GM12878 (cell line): ENCODE measurements around the gene CFL2. TPM values are rescaled to one million over a fixed set of nuclear protein-coding genes. Genes with fewer than 3 reads are reported as not detected.
A peak's percentile ranks its signal among the peaks of the same experiment; 100 is the strongest.

ENCODE experiments used
- ATAC-seq: fragments of 200-7000 bp; cut with Tn5 transposase; 3 replicates; pipeline ENCODE4 v1.9.1; 2020; ENCODE audit warnings: mild to moderate bottlenecking, moderate library complexity
- BruUV-seq: library from RNA; stranded (reverse); fragments of 400-500 nt; replicated peaks from 2 replicates; lab custom pipeline; 2021; lab: Mats Ljungman, UMichigan
- CTCF ChIA-PET: fragments of 300-600 bp; sonication (Branson Sonifier 250); formaldehyde crosslinking; extraction: SDS; loops from one replicate; lab custom pipeline; 2021; ENCODE audit warnings: inconsistent platforms; lab: Yijun Ruan, JAX
- POLR2A ChIA-PET: fragments of 350-600 bp; formaldehyde crosslinking; extraction: SDS; loops from one replicate; lab custom pipeline; 2021; ENCODE audit warnings: inconsistent platforms; lab: Charles Lee
- RAD21 ChIA-PET: fragments of 300-600 bp; sonication (Branson Sonifier 250); formaldehyde crosslinking; loops from one replicate; lab custom pipeline; 2023; ENCODE audit warnings: antibody characterized with exemption; ENCODE audit not compliant: unreplicated experiment; lab: Charles Lee
- SMC1A ChIA-PET: fragments of 300-600 bp; sonication (Branson Sonifier 250); formaldehyde crosslinking; loops from one replicate; lab custom pipeline; 2023; ENCODE audit not compliant: unreplicated experiment, uncharacterized antibody; lab: Charles Lee
- DNase-seq: peaks from one replicate; pipeline ENCODE4 v3.0.0-alpha.2; 2011; ENCODE audit warnings: low read depth, low spot score
- FAIRE-seq: peaks from 3 replicates; lab custom pipeline; 2011; peaks lifted over from hg19 to GRCh38; lab: Jason Lieb, UNC
- H2AFZ ChIP-seq: 2 replicates; pipeline ENCODE4 v1.6.0; 2011; ENCODE audit warnings: low read depth, low read length, control low read depth; ENCODE audit not compliant: control insufficient read depth
- H3K27ac ChIP-seq: 2 replicates; pipeline ENCODE4 v1.5.1; 2011; ENCODE audit warnings: control low read depth; ENCODE audit not compliant: control insufficient read depth, insufficient read depth
- H3K27me3 ChIP-seq, 2 experiments: replicated peaks in 1 of 2; 2 replicates each; pipeline versions ENCODE4 v1.6.0 to v1.6.1; 2011; ENCODE audit warnings: low read length in 1 of 2; ENCODE audit not compliant: control insufficient read depth in 2 of 2, insufficient read depth in 2 of 2
- H3K36me3 ChIP-seq, 2 experiments: 2 replicates each; pipeline ENCODE4 v1.5.1; 2011; ENCODE audit warnings: low read length in 1 of 2; ENCODE audit not compliant: control insufficient read depth in 2 of 2, insufficient read depth in 2 of 2
- H3K4me1 ChIP-seq: 2 replicates; pipeline ENCODE4 v1.6.1; 2011; ENCODE audit warnings: mild to moderate bottlenecking, low read length, moderate library complexity, mixed read lengths; ENCODE audit not compliant: control insufficient read depth, insufficient read depth
- H3K4me2 ChIP-seq: 2 replicates; pipeline ENCODE4 v1.6.0; 2011; ENCODE audit warnings: control low read depth; ENCODE audit not compliant: control insufficient read depth, insufficient read depth
- H3K4me3 ChIP-seq: fragments of 200-600 bp; sonication (generic); 2 replicates; pipeline ENCODE4 v1.5.1; 2016
- H3K79me2 ChIP-seq: 2 replicates; pipeline ENCODE4 v1.6.0; 2011; ENCODE audit warnings: low read length; ENCODE audit not compliant: control insufficient read depth, insufficient read depth
- H3K9ac ChIP-seq: 2 replicates; pipeline ENCODE4 v1.8.0; 2011; ENCODE audit warnings: low read length, control low read depth, mixed read lengths; ENCODE audit not compliant: control insufficient read depth, insufficient read depth
- H3K9me3 ChIP-seq: replicated peaks from 3 replicates; pipeline ENCODE4 v1.5.1; 2011; ENCODE audit warnings: mild to moderate bottlenecking, low read length; ENCODE audit not compliant: control insufficient read depth, insufficient read depth
- H4K20me1 ChIP-seq: 2 replicates; pipeline ENCODE4 v1.6.0; 2011; ENCODE audit not compliant: control insufficient read depth, insufficient read depth
- SP1 ChIP-seq: IDR thresholded peaks from one replicate; pipeline ENCODE4 v1.6.1; 2011; ENCODE audit warnings: low read depth, low read length
- SPI1 ChIP-seq: IDR thresholded peaks from 2 replicates; pipeline ENCODE4 v1.6.1; 2011; ENCODE audit warnings: low read depth, mild to moderate bottlenecking, low read length, moderate library complexity, borderline replicate concordance; ENCODE audit not compliant: insufficient read depth
- USF2 ChIP-seq: IDR thresholded peaks from 2 replicates; pipeline ENCODE4 v1.6.1; 2011; ENCODE audit warnings: low read depth, low read length, improper control_type of control experiment, borderline replicate concordance
- ZNF384 ChIP-seq: IDR thresholded peaks from 2 replicates; pipeline ENCODE4 v1.6.1; 2012; ENCODE audit warnings: low read depth, mild to moderate bottlenecking, low read length, improper control_type of control experiment, borderline replicate concordance
- ZSCAN29 ChIP-seq: fragments of 450-650 bp; IDR thresholded peaks from 2 replicates; pipeline ENCODE4 v1.6.1; 2017; ENCODE audit warnings: mild to moderate bottlenecking, moderate library complexity
- WGBS: methylation state at CpG from one replicate; pipeline ENCODE4 v1.1.6; 2016; ENCODE audit warnings: low lambda C conversion rate; ENCODE audit not compliant: insufficient replicate concordance, insufficient coverage; ENCODE audit errors: missing lambda C conversion rate; 5-methylcytosine and 5-hydroxymethylcytosine counted together
- in situ Hi-C: fragments of 300-500 bp; cut with MboI; formaldehyde crosslinking; loops from 9 replicates; pipeline ENCODE4 v1.14.3; 2018; ENCODE audit warnings: mixed read lengths
- intact Hi-C: fragments of 100-400 bp; cut with micrococcal nuclease; formaldehyde crosslinking; loops from one replicate; pipeline ENCODE4 v1.14.2; 2022; ENCODE audit not compliant: unreplicated experiment
- polyA plus RNA-seq, 11 experiments: library from polyadenylated mRNA; depleted of rRNA in 4 of 11; unstranded in 6 of 11; stranded (reverse) in 5 of 11; fragments of >200 nt; fragmentation: Nextera tagmentation in 4 of 11; fragmentation: Illumina TruSeq in 1 of 11; extraction: Ambion mirVana in 4 of 11; extraction: Trizol in 1 of 11; gene quantifications; 1 replicate in 1 of 11; 2 replicates in 10 of 11; pipeline versions ENCODE4 v1.2.1 to v1.2.3, GENCODE V29; 2011 to 2016; ENCODE audit warnings: inconsistent platforms in 2 of 11, missing spikeins in 2 of 11, low read depth in 1 of 11
- total RNA-seq, 4 experiments: library from RNA; depleted of rRNA in 3 of 4; stranded (reverse); fragments of >200 nt in 3 of 4; fragmentation: Illumina TruSeq in 1 of 4; extraction: Trizol in 1 of 4; gene quantifications; 2 replicates each; pipeline versions ENCODE4 v1.2.1 to v1.2.3, GENCODE V29; 2013 to 2021
- TF ChIP-seq, protein P1 (sequence below): fragments of 450-650 bp; IDR thresholded peaks from 2 replicates; pipeline ENCODE4 v1.6.1; 2016; ENCODE audit warnings: mild to moderate bottlenecking

The CFL2 gene
- total and polyA plus RNA-seq, 10 of the 15 experiments (the other 5 are each of a cell fraction or from before 2014, with no cell fraction given) = 4.7 to 13.4 (median 8.4) TPM

GRCh38 chr14:34733245-34733644, 18.9 kb upstream of the CFL2 start:
- DNase-seq (no peak), FAIRE-seq (no peak), ATAC-seq (no peak)
- H3K27ac ChIP-seq = no peak overlapping the region
- no peak overlapping the region for H3K4me3 ChIP-seq
- no peaks in the 10 kb centered on the region for H4K20me1 ChIP-seq
- H3K36me3 ChIP-seq = no peaks in the 10 kb centered on the region
- WGBS = 51% methylated on average over 3 of the region's 3 CpGs
- ChIA-PET SMC1A (interaction anchor here (1.6 kb wide), 1 partner anchor 10 kb away, joined by 6 read pairs; no protein-coding TSS in a partner anchor), RAD21 (interaction anchor here (1.8 kb wide), 1 partner anchor 11 kb away, joined by 7 read pairs; no protein-coding TSS in a partner anchor), POLR2A (interaction anchor here (0.6 kb wide), 2 partner anchors 157 to 377 kb away, joined by 3 read pairs; no protein-coding TSS in a partner anchor), CTCF (interaction anchor here (0.7 to 2.6 kb wide), 9 partner anchors 8 to 266 kb away, joined by 3 to 23 read pairs (median 3); no protein-coding TSS in a partner anchor)
- H3K9me3 ChIP-seq = no peaks in the 10 kb centered on the region
- H3K79me2 ChIP-seq = no peaks in the 10 kb centered on the region
- H3K4me1 ChIP-seq = no peaks in the 10 kb centered on the region
- intact Hi-C loops = no loop called here
- H3K27me3 ChIP-seq = no peaks in the 10 kb centered on the region
- H2AFZ ChIP-seq = no peak overlapping the region
- in situ Hi-C loops = no loop called here
- BruUV-seq = no TSS peak
- TF ChIP-seq ZSCAN29 (no peak), ZNF384 (no peak), USF2 (no peak)
- H3K9ac ChIP-seq = no peak overlapping the region
- H3K4me2 ChIP-seq = no peak overlapping the region

DNA sequence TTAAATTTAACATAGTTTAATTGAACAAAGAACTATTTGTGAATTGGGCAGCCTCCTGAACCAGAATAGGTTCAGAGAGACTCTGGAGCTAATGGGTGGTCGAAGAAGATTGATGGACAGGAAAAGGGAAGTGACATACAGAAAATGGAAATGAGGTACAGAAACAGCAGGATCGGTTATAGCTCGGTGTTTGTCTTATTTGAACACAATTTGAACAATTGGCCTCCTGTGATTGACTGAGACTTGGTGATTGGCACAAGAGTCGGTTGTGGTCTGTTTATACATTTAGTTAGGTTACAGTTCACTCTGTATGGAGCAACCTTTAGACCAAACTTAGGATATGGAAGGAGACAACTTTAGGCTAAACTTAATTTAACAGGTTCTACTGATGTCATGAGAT, 18.4 kb upstream of the CFL2 start:
- Histone ChIP-seq H4K20me1 (no peaks in the 10 kb centered on the region), H3K27me3 (no peaks in the 10 kb centered on the region), H3K36me3 (no peaks in the 10 kb centered on the region), H3K27ac (no peak overlapping the region), H2AFZ (no peak overlapping the region), H3K4me1 (no peaks in the 10 kb centered on the region), H3K9ac (no peak overlapping the region), H3K9me3 (no peaks in the 10 kb centered on the region), H3K4me2 (no peak overlapping the region), H3K79me2 (no peaks in the 10 kb centered on the region), H3K4me3 (no peak overlapping the region)
- WGBS = 0% methylated on average over 4 of the region's 4 CpGs
- in situ Hi-C loops (no loop called here), intact Hi-C loops (no loop called here)
- RAD21 ChIA-PET = interaction anchor here (1.8 kb wide), 1 partner anchor 10 kb away, joined by 7 read pairs; no protein-coding TSS in a partner anchor
- POLR2A ChIA-PET = interaction anchor here (0.6 to 1.4 kb wide), 3 partner anchors 16 to 377 kb away, joined by 3 read pairs; no protein-coding TSS in a partner anchor
- peak; percentile 28; the same call in 2 of the 3 replicates for ATAC-seq
- TF ChIP-seq SPI1 (peak; percentile 30; the same call in 1 of the 2 replicates), SP1 (no peak)
- TF ChIP-seq, protein P1, sequence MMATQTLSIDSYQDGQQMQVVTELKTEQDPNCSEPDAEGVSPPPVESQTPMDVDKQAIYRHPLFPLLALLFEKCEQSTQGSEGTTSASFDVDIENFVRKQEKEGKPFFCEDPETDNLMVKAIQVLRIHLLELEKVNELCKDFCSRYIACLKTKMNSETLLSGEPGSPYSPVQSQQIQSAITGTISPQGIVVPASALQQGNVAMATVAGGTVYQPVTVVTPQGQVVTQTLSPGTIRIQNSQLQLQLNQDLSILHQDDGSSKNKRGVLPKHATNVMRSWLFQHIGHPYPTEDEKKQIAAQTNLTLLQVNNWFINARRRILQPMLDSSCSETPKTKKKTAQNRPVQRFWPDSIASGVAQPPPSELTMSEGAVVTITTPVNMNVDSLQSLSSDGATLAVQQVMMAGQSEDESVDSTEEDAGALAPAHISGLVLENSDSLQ = peak; percentile 75
- no TSS peak for BruUV-seq
- FAIRE-seq = no peak
- CTCF ChIA-PET = interaction anchor here (0.7 to 2.6 kb wide), 8 partner anchors 8 to 267 kb away, joined by 3 to 23 read pairs (median 3); no protein-coding TSS in a partner anchor
- SMC1A ChIA-PET = no interaction called here
- DNase-seq = no peak
